K562 (cell line): ENCODE results near the gene HPCAL1. TPM values are rescaled to one million over a fixed set of nuclear protein-coding genes. Genes with fewer than 3 reads are reported as not detected.
"Not testable (repeated sequence)": the region's sequence is repeated elsewhere in the genome, so short reads cannot be mapped to it uniquely, and the experiment has no call there.

Source experiments
- ATAC-seq: fragments of 200-7000 bp; cut with Tn5 transposase; 3 replicates; pipeline ENCODE4 v1.9.1; 2020; ENCODE audit warnings: moderate library complexity
- BruUV-seq: library from RNA; stranded (reverse); fragments of 400-500 nt; replicated peaks from 2 replicates; lab custom pipeline; 2021; lab: Mats Ljungman, UMichigan
- CTCF ChIA-PET: fragments of 300-600 bp; formaldehyde crosslinking; extraction: SDS; loops from one replicate; lab custom pipeline; 2021; ENCODE audit warnings: low intra/inter-chr PET ratio; lab: Yijun Ruan, JAX
- POLR2A ChIA-PET: fragments of 300-600, 350-650 bp; sonication (Branson Sonifier 250); formaldehyde crosslinking; extraction: SDS; loops from one replicate; lab custom pipeline; 2021; ENCODE audit warnings: antibody characterized with exemption, inconsistent platforms; lab: Yijun Ruan, JAX
- DNase-seq, 4 experiments: peaks; one replicate each; pipeline versions ENCODE4 v3.0.0 to v3.0.0-alpha.2; 2011 to 2018; ENCODE audit warnings: low spot score in 3 of 4, mixed read lengths in 3 of 4; ENCODE audit errors: extremely low read depth in 1 of 4
- FAIRE-seq: peaks from 2 replicates; lab custom pipeline; 2011; peaks lifted over from hg19 to GRCh38; lab: Jason Lieb, UNC
- H2AFZ ChIP-seq: 2 replicates; pipeline ENCODE4 v1.6.0; 2011; ENCODE audit warnings: low read depth, low read length, control low read depth, inconsistent platforms
- H3K27ac ChIP-seq: fragments of 200-600 bp; 3 replicates; pipeline ENCODE4 v1.8.0; 2011; ENCODE audit warnings: low read depth, mild to moderate bottlenecking, control low read depth, inconsistent platforms, low read length, moderate library complexity, mixed read lengths; ENCODE audit errors: extremely low read depth
- H3K27me3 ChIP-seq, 2 experiments: fragments of 300-600 bp in 1 of 2; 2 replicates in 1 of 2; 3 replicates in 1 of 2; pipeline versions ENCODE4 v1.6.0 to v1.8.0; 2011; ENCODE audit warnings: inconsistent platforms in 2 of 2, low read length in 2 of 2, mild to moderate bottlenecking in 1 of 2, mixed read lengths in 1 of 2, moderate library complexity in 1 of 2; ENCODE audit not compliant: control insufficient read depth in 2 of 2, insufficient read depth in 2 of 2
- H3K36me3 ChIP-seq: fragments of 300-600 bp; 3 replicates; pipeline ENCODE4 v1.8.0; 2011; ENCODE audit warnings: mild to moderate bottlenecking, low read length, inconsistent platforms; ENCODE audit not compliant: control insufficient read depth, insufficient read depth
- H3K4me1 ChIP-seq, 2 experiments: fragments of 200-600 bp in 1 of 2; replicated peaks in 1 of 2; 2 replicates in 1 of 2; 3 replicates in 1 of 2; pipeline versions ENCODE4 v1.5.1 to v1.8.0; 2011; ENCODE audit warnings: inconsistent platforms in 2 of 2, low read length in 2 of 2, mild to moderate bottlenecking in 1 of 2, mixed read lengths in 1 of 2, moderate library complexity in 1 of 2; ENCODE audit not compliant: control insufficient read depth in 2 of 2, insufficient read depth in 2 of 2
- H3K4me2 ChIP-seq: 2 replicates; pipeline ENCODE4 v1.6.1; 2011; ENCODE audit warnings: low read length, control low read depth, inconsistent platforms, mixed read lengths; ENCODE audit not compliant: insufficient read depth
- H3K4me3 ChIP-seq: fragments of 200-600 bp; sonication (generic), shearing (Covaris generic); 2 replicates; pipeline ENCODE4 v1.5.1; 2016; ENCODE audit warnings: control low read depth, inconsistent platforms
- H3K79me2 ChIP-seq: fragments of 200-600 bp; 3 replicates; pipeline ENCODE4 v1.8.0; 2011; ENCODE audit warnings: low read length, inconsistent platforms; ENCODE audit not compliant: control insufficient read depth, insufficient read depth
- H3K9ac ChIP-seq, 2 experiments: 2 replicates each; pipeline versions ENCODE4 v1.6.0 to v1.6.1; 2011; ENCODE audit warnings: low read depth in 2 of 2, low read length in 2 of 2, control low read depth in 1 of 2, inconsistent platforms in 1 of 2, mild to moderate bottlenecking in 1 of 2, mixed read lengths in 1 of 2; ENCODE audit not compliant: insufficient read depth in 1 of 2
- H3K9me1 ChIP-seq: one replicate; pipeline ENCODE4 v1.6.0; 2011; ENCODE audit warnings: inconsistent platforms, mild to moderate bottlenecking, low read length, moderate library complexity; ENCODE audit not compliant: control insufficient read depth, insufficient read depth
- H3K9me3 ChIP-seq: replicated peaks from 2 replicates; pipeline ENCODE4 v1.5.1; 2011; ENCODE audit warnings: low read depth, low read length, inconsistent platforms; ENCODE audit not compliant: control insufficient read depth, insufficient read depth
- H4K20me1 ChIP-seq: replicated peaks from 2 replicates; pipeline ENCODE4 v1.6.1; 2011; ENCODE audit warnings: low read length, inconsistent platforms, mixed read lengths; ENCODE audit not compliant: control insufficient read depth, insufficient read depth
- MTF1 ChIP-seq: fragments of 250-450 bp; sonication (Bioruptor Pico); IDR thresholded peaks from 2 replicates; pipeline ENCODE4 v1.9.0; 2021; ENCODE audit warnings: moderate library complexity, mild to moderate bottlenecking, inconsistent platforms, borderline replicate concordance
- ZNF277 ChIP-seq: fragments of 250-450 bp; sonication (Bioruptor Pico); IDR thresholded peaks from 2 replicates; pipeline ENCODE4 v1.8.0; 2022; ENCODE audit warnings: inconsistent platforms, mild to moderate bottlenecking, moderate library complexity, borderline replicate concordance
- ZNF408 ChIP-seq: fragments of 250-450 bp; sonication (Bioruptor Pico); IDR thresholded peaks from 2 replicates; pipeline ENCODE4 v1.4.0; 2020; ENCODE audit warnings: low read depth, mild to moderate bottlenecking, moderate library complexity
- ZNF449 ChIP-seq: fragments of 250-450 bp; sonication (Bioruptor Pico); IDR thresholded peaks from 2 replicates; pipeline ENCODE4 v1.8.0; 2022; ENCODE audit warnings: moderate library complexity, mild to moderate bottlenecking, inconsistent platforms
- WGBS: fragments of 100-300 bp; shearing (Covaris generic); methylation state at CpG from one replicate; pipeline ENCODE4 v1.1.6; 2016; ENCODE audit warnings: low coverage, mixed read lengths; ENCODE audit not compliant: insufficient coverage; ENCODE audit errors: missing lambda C conversion rate; 5-methylcytosine and 5-hydroxymethylcytosine counted together
- in situ Hi-C: fragments of 300-500 bp; cut with MboI; formaldehyde crosslinking; loops from 4 replicates; pipeline ENCODE4 v1.15.0; 2018; ENCODE audit warnings: inconsistent platforms, mixed read lengths
- intact Hi-C: fragments of 100-400 bp; cut with micrococcal nuclease; formaldehyde crosslinking; loops from 2 replicates; pipeline ENCODE4 v1.14.2; 2022
- polyA plus RNA-seq, 8 experiments: library from polyadenylated mRNA; depleted of rRNA in 4 of 8; stranded (reverse) in 5 of 8; unstranded in 3 of 8; fragments of >200 nt; fragmentation: Nextera tagmentation in 2 of 8; fragmentation: Illumina TruSeq in 1 of 8; extraction: Ambion mirVana in 2 of 8; extraction: Trizol in 1 of 8; gene quantifications; 2 replicates each; pipeline versions ENCODE4 v1.2.1 to v1.2.3, GENCODE V29; 2011 to 2014; ENCODE audit warnings: inconsistent platforms in 1 of 8, missing spikeins in 1 of 8
- total RNA-seq, 7 experiments: library from RNA; depleted of rRNA in 6 of 7; stranded (reverse); fragments of >200 nt in 6 of 7; fragmentation: Illumina TruSeq in 2 of 7; extraction: Trizol in 2 of 7; gene quantifications; 2 replicates each; pipeline versions ENCODE4 v1.2.1 to v1.2.3, GENCODE V29; 2011 to 2021; ENCODE audit warnings: low replicate concordance in 1 of 7
- TF ChIP-seq, protein P1 (sequence below), 3 experiments: fragments of 200-800 bp in 1 of 3; fragments of 250-450 bp in 1 of 3; fragments of 450-650 bp in 1 of 3; sonication (Bioruptor Pico) in 1 of 3; sonication (Bioruptor generic) in 1 of 3; formaldehyde crosslinking in 1 of 3; IDR thresholded peaks; 2 replicates each; pipeline versions ENCODE4 v1.6.1 to v1.8.0; 2016 to 2022; ENCODE audit warnings: mild to moderate bottlenecking in 2 of 3, missing genetic modification characterization in 2 of 3, missing compliant biosample characterization in 1 of 3, moderate library complexity in 1 of 3

Gene HPCAL1
- total and polyA plus RNA-seq, 9 of the 15 experiments (the other 6 are each of a cell fraction or from before 2014, with no cell fraction given) = 2.7 to 65.5 (median 23.9) TPM

DNA sequence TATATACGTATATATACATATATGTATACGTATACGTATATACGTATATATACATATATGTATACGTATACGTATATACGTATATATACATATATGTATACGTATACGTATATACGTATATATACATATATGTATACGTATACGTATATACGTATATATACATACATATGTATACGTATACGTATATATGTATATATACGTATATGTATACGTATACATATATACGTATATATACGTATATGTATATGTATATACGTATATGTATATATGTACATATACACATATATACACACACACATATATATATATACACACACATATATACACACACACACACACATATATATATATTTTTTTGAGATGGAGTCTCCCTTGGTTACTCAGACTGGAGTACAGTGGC is 11.3 kb upstream of the HPCAL1 start:
- H3K4me2 ChIP-seq, in situ Hi-C loops, DNase-seq, H3K36me3 ChIP-seq, H3K4me3 ChIP-seq, ATAC-seq: not testable (repeated sequence)
- WGBS = 93% methylated on average over 11 of the region's 20 CpGs
- TF ChIP-seq ZNF408 = peak; percentile 78
- TF ChIP-seq, protein P1, sequence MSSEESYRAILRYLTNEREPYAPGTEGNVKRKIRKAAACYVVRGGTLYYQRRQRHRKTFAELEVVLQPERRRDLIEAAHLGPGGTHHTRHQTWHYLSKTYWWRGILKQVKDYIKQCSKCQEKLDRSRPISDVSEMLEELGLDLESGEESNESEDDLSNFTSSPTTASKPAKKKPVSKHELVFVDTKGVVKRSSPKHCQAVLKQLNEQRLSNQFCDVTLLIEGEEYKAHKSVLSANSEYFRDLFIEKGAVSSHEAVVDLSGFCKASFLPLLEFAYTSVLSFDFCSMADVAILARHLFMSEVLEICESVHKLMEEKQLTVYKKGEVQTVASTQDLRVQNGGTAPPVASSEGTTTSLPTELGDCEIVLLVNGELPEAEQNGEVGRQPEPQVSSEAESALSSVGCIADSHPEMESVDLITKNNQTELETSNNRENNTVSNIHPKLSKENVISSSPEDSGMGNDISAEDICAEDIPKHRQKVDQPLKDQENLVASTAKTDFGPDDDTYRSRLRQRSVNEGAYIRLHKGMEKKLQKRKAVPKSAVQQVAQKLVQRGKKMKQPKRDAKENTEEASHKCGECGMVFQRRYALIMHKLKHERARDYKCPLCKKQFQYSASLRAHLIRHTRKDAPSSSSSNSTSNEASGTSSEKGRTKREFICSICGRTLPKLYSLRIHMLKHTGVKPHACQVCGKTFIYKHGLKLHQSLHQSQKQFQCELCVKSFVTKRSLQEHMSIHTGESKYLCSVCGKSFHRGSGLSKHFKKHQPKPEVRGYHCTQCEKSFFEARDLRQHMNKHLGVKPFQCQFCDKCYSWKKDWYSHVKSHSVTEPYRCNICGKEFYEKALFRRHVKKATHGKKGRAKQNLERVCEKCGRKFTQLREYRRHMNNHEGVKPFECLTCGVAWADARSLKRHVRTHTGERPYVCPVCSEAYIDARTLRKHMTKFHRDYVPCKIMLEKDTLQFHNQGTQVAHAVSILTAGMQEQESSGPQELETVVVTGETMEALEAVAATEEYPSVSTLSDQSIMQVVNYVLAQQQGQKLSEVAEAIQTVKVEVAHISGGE (CRISPR knock-in tag; IDR thresholded peaks at IDR 0.05) = 0 out of 6 replicates have a peak, but pooled peaks of 1 of the 3 experiments have one; percentile 26
- TF ChIP-seq MTF1 (CRISPR knock-in tag) = peak; percentile 84; the same call in 1 of the 2 replicates
- TF ChIP-seq ZNF277 (CRISPR knock-in tag) = peak; percentile 29; the same call in 1 of the 2 replicates
- TF ChIP-seq ZNF449 = 0 out of 2 replicates have a peak, but pooled peaks have one; percentile 32
- TF ChIP-seq, all 486 proteins: peak for 5; not testable (repeated sequence) for 481
- POLR2A ChIA-PET, H2AFZ ChIP-seq, H3K79me2 ChIP-seq, H3K9me1 ChIP-seq, H3K27me3 ChIP-seq, FAIRE-seq, intact Hi-C loops, BruUV-seq, CTCF ChIA-PET, H3K27ac ChIP-seq, H3K9me3 ChIP-seq, H4K20me1 ChIP-seq, H3K9ac ChIP-seq: not testable (repeated sequence)
- peaks cover 0 to 13% of the 10 kb centered on the region in 2 experiments; a peak in 1 of 5 replicates for H3K4me1 ChIP-seq
